ES-I3 (cell line): Measurements from ENCODE around the gene KRT6C.

Source experiments
- H3K36me3 ChIP-seq: 2 replicates; pipeline ENCODE4 v1.6.1; 2013; ENCODE audit warnings: mild to moderate bottlenecking, low read length, control low read depth, moderate library complexity; ENCODE audit not compliant: insufficient read depth
- H3K4me1 ChIP-seq: 2 replicates; pipeline ENCODE4 v1.6.1; 2013; ENCODE audit warnings: mild to moderate bottlenecking, control low read depth, low read length; ENCODE audit not compliant: insufficient read depth
- H3K9ac ChIP-seq: 2 replicates; pipeline ENCODE4 v1.6.1; 2013; ENCODE audit warnings: low read depth, mild to moderate bottlenecking, low read length, moderate library complexity
- H3K9me3 ChIP-seq: 2 replicates; pipeline ENCODE4 v1.6.1; 2013; ENCODE audit warnings: mild to moderate bottlenecking, low read length, moderate library complexity; ENCODE audit not compliant: control insufficient read depth, insufficient read depth

Gene KRT6C

GRCh38 chr12:52423661-52424500 is 49.7 kb downstream of the KRT6C start:
- Histone ChIP-seq H3K4me1 (no peaks in the 10 kb centered on the region), H3K36me3 (no peaks in the 10 kb centered on the region), H3K9me3 (no peaks in the 10 kb centered on the region), H3K9ac (no peak overlapping the region)

GRCh38 chr12:52423035-52423434 is 50.6 kb downstream of the KRT6C start:
- no peaks in the 10 kb centered on the region for H3K4me1 ChIP-seq
- no peaks in the 10 kb centered on the region for H3K9me3 ChIP-seq
- no peak overlapping the region for H3K9ac ChIP-seq

GRCh38 chr12:52419656-52420055 is 53.9 kb downstream of the KRT6C start:
- H3K36me3 ChIP-seq: no peaks in the 10 kb centered on the region
- no peaks in the 10 kb centered on the region for H3K4me1 ChIP-seq
- no peaks in the 10 kb centered on the region for H3K9me3 ChIP-seq
- no peak overlapping the region for H3K9ac ChIP-seq

More at GRCh38 chr12:52423035-52423434, 50.6 kb downstream of the KRT6C start:
- H3K36me3 ChIP-seq: no peaks in the 10 kb centered on the region

- Histone ChIP-seq H3K9ac (no peak overlapping the region), H3K4me1 (no peaks in the 10 kb centered on the region), H3K36me3 (no peaks in the 10 kb centered on the region), H3K9me3 (no peaks in the 10 kb centered on the region)
Observed at GRCh38 chr12:52418576-52419110, 55.0 kb downstream of the KRT6C start.
